MM.1S (cell line): Measurements from ENCODE around the gene CHST1.

ENCODE experiments used
- DNase-seq: peaks from one replicate; pipeline ENCODE4 v3.0.0-alpha.2; 2015
- H2AFZ ChIP-seq: fragments of 300-600 bp; sonication (generic); 2 replicates; pipeline ENCODE4 v1.6.0; 2016; ENCODE audit warnings: antibody characterized with exemption, low read length
- H3F3A ChIP-seq: fragments of 300-600 bp; sonication (generic); 2 replicates; pipeline ENCODE4 v1.6.1; 2016; ENCODE audit warnings: mild to moderate bottlenecking, antibody characterized with exemption, low read length, moderate library complexity, mixed read lengths; ENCODE audit not compliant: insufficient read depth
- H3K27ac ChIP-seq: fragments of 300-600 bp; sonication (generic); 2 replicates; pipeline ENCODE4 v1.5.1; 2016; ENCODE audit warnings: mild to moderate bottlenecking, low read length
- H3K27me3 ChIP-seq: fragments of 300-600 bp; sonication (generic); replicated peaks from 2 replicates; pipeline ENCODE4 v1.6.0; 2016; ENCODE audit warnings: low read length; ENCODE audit not compliant: insufficient read depth
- H3K36me3 ChIP-seq: fragments of 300-600 bp; sonication (generic); replicated peaks from 2 replicates; pipeline ENCODE4 v1.6.1; 2016; ENCODE audit warnings: mild to moderate bottlenecking, low read length, mixed read lengths; ENCODE audit not compliant: insufficient read depth
- H3K4me1 ChIP-seq: fragments of 300-600 bp; sonication (generic); 2 replicates; pipeline ENCODE4 v1.6.1; 2016; ENCODE audit warnings: low read length, mixed read lengths
- H3K4me2 ChIP-seq: fragments of 300-600 bp; sonication (generic); 2 replicates; pipeline ENCODE4 v1.6.0; 2016; ENCODE audit warnings: low read depth, low read length
- H3K4me3 ChIP-seq: fragments of 300-600 bp; sonication (generic); 2 replicates; pipeline ENCODE4 v1.5.1; 2016; ENCODE audit warnings: low read length, mixed read lengths
- H3K79me2 ChIP-seq: fragments of 300-600 bp; sonication (generic); 2 replicates; pipeline ENCODE4 v1.6.1; 2016; ENCODE audit warnings: mixed run types, low read length, mixed read lengths
- H3K9ac ChIP-seq: fragments of 300-600 bp; sonication (generic); 2 replicates; pipeline ENCODE4 v1.6.1; 2016; ENCODE audit warnings: low read length, mixed read lengths
- H3K9me2 ChIP-seq: fragments of 300-600 bp; sonication (generic); replicated peaks from 2 replicates; pipeline ENCODE4 v1.6.1; 2016; ENCODE audit warnings: mild to moderate bottlenecking, low read length, mixed read lengths; ENCODE audit not compliant: insufficient read depth
- H3K9me3 ChIP-seq: fragments of 300-600 bp; sonication (generic); replicated peaks from 2 replicates; pipeline ENCODE4 v1.6.1; 2016; ENCODE audit warnings: mild to moderate bottlenecking, low read length, mixed read lengths; ENCODE audit not compliant: insufficient read depth
- H4K20me1 ChIP-seq: fragments of 300-600 bp; sonication (generic); 2 replicates; pipeline ENCODE4 v1.6.1; 2016; ENCODE audit warnings: mild to moderate bottlenecking, low read length, moderate library complexity, mixed read lengths; ENCODE audit not compliant: insufficient read depth
- EZH2 ChIP-seq: fragments of 300-600 bp; sonication (generic); optimal IDR thresholded peaks from 2 replicates; pipeline ENCODE3; 2017; ENCODE audit warnings: low read depth, mild to moderate bottlenecking, antibody characterized with exemption, low read length, mixed read lengths
- EZH2phosphoT487 ChIP-seq: fragments of 300-600 bp; sonication (generic); IDR thresholded peaks from 2 replicates; pipeline ENCODE4 v1.6.1; 2018; ENCODE audit warnings: antibody characterized with exemption, low read length
- TF ChIP-seq, protein P1 (sequence below): fragments of 300-600 bp; sonication (generic); IDR thresholded peaks from 2 replicates; pipeline ENCODE4 v1.5.1; 2016; ENCODE audit warnings: antibody characterized with exemption, low read length, mixed read lengths

Gene CHST1

DNA sequence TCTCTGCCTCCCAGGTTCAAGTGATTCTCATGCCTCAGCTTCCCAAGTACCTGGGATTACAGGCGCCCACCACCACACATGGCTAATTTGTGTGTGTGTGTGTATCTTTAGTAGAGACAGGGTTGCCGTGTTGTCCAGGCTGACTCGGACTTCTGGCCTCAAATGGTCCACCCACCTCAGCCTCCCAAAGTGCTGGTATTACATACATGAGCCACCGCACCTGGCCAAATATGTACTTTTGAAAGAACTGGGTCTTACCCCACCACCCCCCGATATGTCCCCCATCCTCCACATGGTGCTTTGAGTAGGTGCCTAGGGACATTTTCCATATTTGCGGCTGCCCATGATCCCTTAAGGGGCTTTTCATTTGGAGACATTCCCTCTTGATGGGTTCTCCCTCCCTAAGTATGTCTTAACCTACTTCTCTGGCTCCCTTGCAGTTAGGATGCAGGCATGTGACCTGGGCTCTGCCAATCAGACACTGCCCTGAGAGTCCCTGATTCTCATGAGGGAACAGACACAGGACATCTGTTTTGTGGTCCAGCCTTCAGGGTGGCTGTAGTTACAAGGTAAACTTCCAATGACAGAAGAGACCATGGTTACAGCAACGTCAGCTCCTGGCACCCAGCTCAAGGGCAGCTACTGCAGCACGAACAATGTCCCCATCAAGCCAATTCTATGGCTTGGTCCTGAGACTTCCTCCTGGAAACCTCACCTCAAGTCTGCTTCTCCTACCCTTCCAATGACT lies 48.4 kb downstream of the CHST1 start:
- no peaks in the 10 kb centered on the region for H3K4me1 ChIP-seq
- H4K20me1 ChIP-seq = no peaks in the 10 kb centered on the region
- no peaks in the 10 kb centered on the region for H3K27me3 ChIP-seq
- TF ChIP-seq EZH2 (no peak), EZH2phosphoT487 (no peak)
- TF ChIP-seq, protein P1, sequence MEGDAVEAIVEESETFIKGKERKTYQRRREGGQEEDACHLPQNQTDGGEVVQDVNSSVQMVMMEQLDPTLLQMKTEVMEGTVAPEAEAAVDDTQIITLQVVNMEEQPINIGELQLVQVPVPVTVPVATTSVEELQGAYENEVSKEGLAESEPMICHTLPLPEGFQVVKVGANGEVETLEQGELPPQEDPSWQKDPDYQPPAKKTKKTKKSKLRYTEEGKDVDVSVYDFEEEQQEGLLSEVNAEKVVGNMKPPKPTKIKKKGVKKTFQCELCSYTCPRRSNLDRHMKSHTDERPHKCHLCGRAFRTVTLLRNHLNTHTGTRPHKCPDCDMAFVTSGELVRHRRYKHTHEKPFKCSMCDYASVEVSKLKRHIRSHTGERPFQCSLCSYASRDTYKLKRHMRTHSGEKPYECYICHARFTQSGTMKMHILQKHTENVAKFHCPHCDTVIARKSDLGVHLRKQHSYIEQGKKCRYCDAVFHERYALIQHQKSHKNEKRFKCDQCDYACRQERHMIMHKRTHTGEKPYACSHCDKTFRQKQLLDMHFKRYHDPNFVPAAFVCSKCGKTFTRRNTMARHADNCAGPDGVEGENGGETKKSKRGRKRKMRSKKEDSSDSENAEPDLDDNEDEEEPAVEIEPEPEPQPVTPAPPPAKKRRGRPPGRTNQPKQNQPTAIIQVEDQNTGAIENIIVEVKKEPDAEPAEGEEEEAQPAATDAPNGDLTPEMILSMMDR = no peak
- H3K9ac ChIP-seq = no peak overlapping the region
- no peaks in the 10 kb centered on the region for H3K79me2 ChIP-seq
- H3F3A ChIP-seq = no peaks in the 10 kb centered on the region
- no peaks in the 10 kb centered on the region for H3K9me2 ChIP-seq
- H3K27ac ChIP-seq = no peak overlapping the region
- DNase-seq = no peak
- no peaks in the 10 kb centered on the region for H3K9me3 ChIP-seq
- H2AFZ ChIP-seq = no peak overlapping the region
- no peaks in the 10 kb centered on the region for H3K36me3 ChIP-seq
- H3K4me3 ChIP-seq = no peak overlapping the region
- H3K4me2 ChIP-seq = no peak overlapping the region

DNA sequence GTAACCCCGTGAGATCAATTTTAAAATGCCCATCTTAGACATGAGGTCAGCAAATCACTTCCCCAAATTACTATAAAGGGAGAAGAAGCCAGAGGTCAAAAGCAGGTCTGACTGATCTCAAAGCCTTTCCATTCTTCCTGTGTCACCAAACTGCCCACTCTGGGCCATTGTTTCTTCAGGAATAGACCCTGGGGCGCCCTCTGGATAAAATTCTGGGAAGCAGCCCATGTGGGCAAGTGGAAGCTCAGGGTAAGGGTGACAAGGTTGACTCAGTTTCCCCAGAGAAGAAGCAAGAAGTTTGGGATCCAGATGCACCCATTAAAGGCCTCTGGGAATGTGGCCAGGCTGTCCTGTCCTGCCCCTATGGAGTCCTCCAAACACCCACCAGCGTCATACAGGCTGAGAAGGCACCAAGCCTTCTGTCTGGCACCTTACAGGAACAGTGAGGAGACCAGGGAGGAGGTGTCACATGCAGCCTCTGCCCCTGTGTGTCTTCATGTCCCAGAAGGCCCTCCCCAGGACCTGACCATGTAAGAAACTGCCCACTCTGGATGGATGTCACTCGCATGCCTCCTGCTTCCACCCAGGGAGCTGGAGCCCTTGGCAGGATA lies 50.1 kb downstream of the CHST1 start:
- Histone ChIP-seq H3K9me3 (no peaks in the 10 kb centered on the region), H3K79me2 (no peaks in the 10 kb centered on the region), H3K36me3 (no peaks in the 10 kb centered on the region), H3K27me3 (no peaks in the 10 kb centered on the region), H3K4me2 (no peak overlapping the region), H2AFZ (no peak overlapping the region), H3K4me1 (no peaks in the 10 kb centered on the region), H3K9ac (no peak overlapping the region), H3F3A (no peaks in the 10 kb centered on the region), H3K9me2 (no peaks in the 10 kb centered on the region), H3K4me3 (no peak overlapping the region), H4K20me1 (no peaks in the 10 kb centered on the region), H3K27ac (no peak overlapping the region)
- no peak for DNase-seq
- TF ChIP-seq EZH2 (no peak), EZH2phosphoT487 (no peak)

DNA sequence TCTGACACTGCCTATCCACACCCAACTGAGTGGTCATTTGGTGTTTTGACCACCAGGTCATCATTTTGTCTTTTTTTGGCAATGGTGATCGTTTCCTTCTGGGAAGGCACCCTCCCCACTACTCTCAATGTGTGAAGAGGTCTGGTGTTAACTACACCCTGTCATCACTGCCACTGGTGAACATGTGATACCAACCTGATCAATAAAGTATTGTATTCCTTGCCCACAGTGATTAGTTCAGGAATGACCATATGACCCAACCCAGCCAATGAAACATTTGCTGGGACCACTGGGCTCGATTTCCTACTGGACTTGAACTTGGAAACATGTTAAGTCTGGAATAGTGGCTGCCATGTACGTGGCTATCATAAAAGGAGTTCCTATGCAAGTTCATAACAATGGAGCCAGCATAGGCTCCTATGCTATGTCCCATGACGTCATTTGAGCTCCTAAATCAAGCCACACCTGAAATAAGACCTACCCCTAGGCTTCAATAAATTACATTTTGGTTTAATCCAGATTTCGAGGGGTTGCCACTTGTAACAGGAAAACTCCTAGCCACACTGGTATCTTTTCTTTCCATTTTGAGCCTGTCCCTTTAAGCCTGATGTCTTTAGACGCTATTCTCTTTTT lies 51.1 kb downstream of the CHST1 start:
- no peaks in the 10 kb centered on the region for H4K20me1 ChIP-seq
- no peak overlapping the region for H3K4me3 ChIP-seq
- H3K9ac ChIP-seq = no peak overlapping the region
- H3F3A ChIP-seq = no peaks in the 10 kb centered on the region
- H3K4me1 ChIP-seq = no peaks in the 10 kb centered on the region
- H2AFZ ChIP-seq = no peak overlapping the region
- no peaks in the 10 kb centered on the region for H3K79me2 ChIP-seq
- H3K27ac ChIP-seq = no peak overlapping the region
- no peaks in the 10 kb centered on the region for H3K36me3 ChIP-seq
- H3K9me2 ChIP-seq = no peaks in the 10 kb centered on the region
- no peak overlapping the region for H3K4me2 ChIP-seq
- no peaks in the 10 kb centered on the region for H3K27me3 ChIP-seq
- no peak for DNase-seq
- H3K9me3 ChIP-seq = no peaks in the 10 kb centered on the region
- TF ChIP-seq EZH2 (no peak), EZH2phosphoT487 (no peak)
- TF ChIP-seq, protein P1 = no peak

DNA sequence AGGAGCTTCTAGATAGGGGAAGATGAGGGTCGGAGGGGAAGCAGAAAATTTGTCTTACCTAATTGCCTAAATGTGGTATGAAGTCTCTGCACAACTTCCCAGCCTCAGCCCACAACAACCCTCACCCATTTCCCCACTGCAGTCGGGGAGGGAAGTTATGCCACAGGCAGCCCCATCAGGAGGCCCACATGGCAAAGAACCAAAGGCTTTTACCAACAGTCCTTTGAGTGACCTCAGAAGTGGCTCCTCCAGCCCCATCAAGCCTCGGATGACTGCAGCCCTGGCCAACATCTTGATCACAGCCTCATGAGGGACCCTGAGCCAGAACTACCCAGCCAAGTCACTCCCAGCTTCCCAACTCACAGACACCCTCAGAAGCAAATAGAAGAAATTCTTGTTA lies 54.8 kb downstream of the CHST1 start:
- no peak overlapping the region for H3K27ac ChIP-seq
- no peak overlapping the region for H3K9ac ChIP-seq
- H3K27me3 ChIP-seq = no peaks in the 10 kb centered on the region
- no peaks in the 10 kb centered on the region for H3K79me2 ChIP-seq
- no peak overlapping the region for H3K4me2 ChIP-seq
- H3F3A ChIP-seq = no peaks in the 10 kb centered on the region
- no peaks in the 10 kb centered on the region for H3K36me3 ChIP-seq
- TF ChIP-seq EZH2 (no peak), EZH2phosphoT487 (no peak)
- TF ChIP-seq, protein P1 = no peak
- H3K4me1 ChIP-seq = no peaks in the 10 kb centered on the region
- no peak overlapping the region for H3K4me3 ChIP-seq
- no peaks in the 10 kb centered on the region for H3K9me3 ChIP-seq
- no peak for DNase-seq
- no peak overlapping the region for H2AFZ ChIP-seq
- no peaks in the 10 kb centered on the region for H4K20me1 ChIP-seq
- no peaks in the 10 kb centered on the region for H3K9me2 ChIP-seq
